Measurements from ENCODE around the gene VGF. TPM values are rescaled to one million over a fixed set of nuclear protein-coding genes. Genes with fewer than 3 reads are reported as not detected.
A peak's percentile ranks its signal among the peaks of the same experiment; 100 is the strongest.

The VGF gene
- total RNA-seq, 1 experiment from 2014 or later, result 4.4 TPM

DNA sequence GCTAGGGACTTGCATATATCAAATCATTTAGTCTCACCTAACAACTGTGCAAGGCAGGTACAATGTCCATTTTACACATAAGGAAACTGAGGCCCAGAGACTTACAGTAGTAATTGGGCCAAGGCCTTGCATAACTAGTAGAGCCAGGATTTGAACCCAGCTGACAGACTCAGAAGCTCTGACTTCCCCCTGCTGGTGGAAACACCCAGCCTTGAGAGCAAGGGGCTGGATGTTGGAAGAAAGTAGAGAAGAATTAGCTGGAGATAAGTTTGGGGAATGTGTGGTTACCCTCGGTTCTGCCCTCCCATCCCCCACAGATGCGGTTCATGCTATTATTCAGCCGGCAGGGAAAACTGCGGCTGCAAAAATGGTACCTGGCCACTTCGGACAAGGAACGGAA is 9.1 kb downstream of the VGF start:
- POLR2A ChIA-PET, result interaction anchor here (0.5 to 0.6 kb wide), 3 partner anchors 10 to 271 kb away, joined by 3 to 9 read pairs (median 4); partner anchors contain the start of gene UFSP1
- H3K4me1 ChIP-seq (ENCODE audit: control insufficient read depth, insufficient read depth, low read length), result peaks cover 25% of the 10 kb centered on the region
- no peak for TF ChIP-seq TCF7L2 (IDR thresholded peaks at IDR 0.05; ENCODE audit: low read depth, low read length)
- TF ChIP-seq CTCF (IDR thresholded peaks at IDR 0.05), result no peak; the same call in 1 of the 2 replicates
- no peak for TF ChIP-seq SIN3A (IDR thresholded peaks at IDR 0.05; ENCODE audit: borderline replicate concordance, insufficient read depth, low read depth, low read length)
- TF ChIP-seq, protein P1, sequence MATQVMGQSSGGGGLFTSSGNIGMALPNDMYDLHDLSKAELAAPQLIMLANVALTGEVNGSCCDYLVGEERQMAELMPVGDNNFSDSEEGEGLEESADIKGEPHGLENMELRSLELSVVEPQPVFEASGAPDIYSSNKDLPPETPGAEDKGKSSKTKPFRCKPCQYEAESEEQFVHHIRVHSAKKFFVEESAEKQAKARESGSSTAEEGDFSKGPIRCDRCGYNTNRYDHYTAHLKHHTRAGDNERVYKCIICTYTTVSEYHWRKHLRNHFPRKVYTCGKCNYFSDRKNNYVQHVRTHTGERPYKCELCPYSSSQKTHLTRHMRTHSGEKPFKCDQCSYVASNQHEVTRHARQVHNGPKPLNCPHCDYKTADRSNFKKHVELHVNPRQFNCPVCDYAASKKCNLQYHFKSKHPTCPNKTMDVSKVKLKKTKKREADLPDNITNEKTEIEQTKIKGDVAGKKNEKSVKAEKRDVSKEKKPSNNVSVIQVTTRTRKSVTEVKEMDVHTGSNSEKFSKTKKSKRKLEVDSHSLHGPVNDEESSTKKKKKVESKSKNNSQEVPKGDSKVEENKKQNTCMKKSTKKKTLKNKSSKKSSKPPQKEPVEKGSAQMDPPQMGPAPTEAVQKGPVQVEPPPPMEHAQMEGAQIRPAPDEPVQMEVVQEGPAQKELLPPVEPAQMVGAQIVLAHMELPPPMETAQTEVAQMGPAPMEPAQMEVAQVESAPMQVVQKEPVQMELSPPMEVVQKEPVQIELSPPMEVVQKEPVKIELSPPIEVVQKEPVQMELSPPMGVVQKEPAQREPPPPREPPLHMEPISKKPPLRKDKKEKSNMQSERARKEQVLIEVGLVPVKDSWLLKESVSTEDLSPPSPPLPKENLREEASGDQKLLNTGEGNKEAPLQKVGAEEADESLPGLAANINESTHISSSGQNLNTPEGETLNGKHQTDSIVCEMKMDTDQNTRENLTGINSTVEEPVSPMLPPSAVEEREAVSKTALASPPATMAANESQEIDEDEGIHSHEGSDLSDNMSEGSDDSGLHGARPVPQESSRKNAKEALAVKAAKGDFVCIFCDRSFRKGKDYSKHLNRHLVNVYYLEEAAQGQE (IDR thresholded peaks at IDR 0.05; ENCODE audit: insufficient read depth in 1 of 2, low read depth in 2 of 2, low read length in 1 of 2), result no peak
- no peak for TF ChIP-seq POLR2AphosphoS5 (IDR thresholded peaks at IDR 0.05; ENCODE audit: low read depth, low read length)
- CTCF ChIA-PET, result interaction anchor here (0.6 to 2.7 kb wide), 5 partner anchors 13 to 55 kb away, joined by 3 to 26 read pairs (median 5); no protein-coding TSS in a partner anchor
- H3K36me3 ChIP-seq (ENCODE audit: control insufficient read depth, insufficient read depth, low read length), result no peaks in the 10 kb centered on the region; the same call in none of the 2 replicates
- intact Hi-C loops (cut with micrococcal nuclease; ENCODE audit: unreplicated experiment), result no loop called here
- no peak overlapping the region for H3K4me3 ChIP-seq (ENCODE audit: low read depth in 2 of 2, low read length in 2 of 2)
- BruUV-seq (replicated peaks), result no TSS peak
- in situ Hi-C loops (cut with HindIII; ENCODE audit: low pct_unique_long_range_greater_than_20kb, low sequenced_read_pairs), result no loop called here
- no peaks in the 10 kb centered on the region for H3K9me3 ChIP-seq (ENCODE audit: control insufficient read depth, insufficient read depth, low read depth, low read length)
- no peaks in the 10 kb centered on the region for H3K27me3 ChIP-seq (ENCODE audit: control insufficient read depth, insufficient read depth, low read length)
- DNase-seq (ENCODE audit: low read depth, low spot score) (no peak), ATAC-seq (no peak)
- no peak overlapping the region for H3K27ac ChIP-seq (ENCODE audit: low read length)

DNA sequence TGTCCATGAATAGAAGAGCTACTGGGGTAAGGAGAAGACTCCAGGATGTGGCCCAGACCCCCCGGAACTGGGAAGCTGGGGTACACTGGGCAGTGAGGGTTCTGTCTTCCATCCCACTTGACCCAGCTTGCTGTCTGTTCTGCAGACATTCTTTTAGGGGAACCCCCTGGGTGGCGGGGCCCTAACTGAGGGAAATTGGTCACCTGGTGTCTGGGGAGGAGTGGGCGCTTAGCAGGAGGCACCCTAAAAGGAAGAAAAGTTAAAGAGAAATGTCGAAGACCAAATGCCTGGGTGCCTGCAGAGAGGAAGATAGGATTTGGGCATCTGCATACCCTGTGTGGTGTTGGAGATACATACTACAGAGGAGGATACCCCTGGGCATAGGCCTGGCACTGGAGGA is 10.1 kb downstream of the VGF start:
- Histone ChIP-seq H3K4me3 (ENCODE audit: low read depth in 2 of 2, low read length in 2 of 2) (peak overlapping the region; percentile 65 to 67), H3K4me1 (ENCODE audit: control insufficient read depth, insufficient read depth, low read length) (peaks cover 18% of the 10 kb centered on the region), H3K27me3 (ENCODE audit: control insufficient read depth, insufficient read depth, low read length) (no peaks in the 10 kb centered on the region), H3K27ac (ENCODE audit: low read length) (peak overlapping the region; percentile 82), H3K36me3 (ENCODE audit: control insufficient read depth, insufficient read depth, low read length) (no peaks in the 10 kb centered on the region; the same call in 1 of the 2 replicates), H3K9me3 (ENCODE audit: control insufficient read depth, insufficient read depth, low read depth, low read length) (no peaks in the 10 kb centered on the region)
- BruUV-seq (replicated peaks), result no TSS peak
- no peak for ATAC-seq
- in situ Hi-C loops (cut with HindIII; ENCODE audit: low pct_unique_long_range_greater_than_20kb, low sequenced_read_pairs) (no loop called here), intact Hi-C loops (cut with micrococcal nuclease; ENCODE audit: unreplicated experiment) (no loop called here)
- ChIA-PET POLR2A (no interaction called here), CTCF (interaction anchor here (0.7 to 0.8 kb wide), 2 partner anchors 37 to 366 kb away, joined by 4 to 9 read pairs; no protein-coding TSS in a partner anchor)
- TF ChIP-seq SIN3A (IDR thresholded peaks at IDR 0.05; ENCODE audit: borderline replicate concordance, insufficient read depth, low read depth, low read length) (no peak), TCF7L2 (IDR thresholded peaks at IDR 0.05; ENCODE audit: low read depth, low read length) (no peak), POLR2AphosphoS5 (IDR thresholded peaks at IDR 0.05; ENCODE audit: low read depth, low read length) (no peak), CTCF (IDR thresholded peaks at IDR 0.05) (no peak)
- TF ChIP-seq, protein P1 (IDR thresholded peaks at IDR 0.05; ENCODE audit: insufficient read depth in 1 of 2, low read depth in 2 of 2, low read length in 1 of 2), result no peak
- DNase-seq (ENCODE audit: low read depth, low spot score), result no peak

Data from Panc1 (cell line).